BLaER1 (cell line): ENCODE measurements around the gene APOL3.

ENCODE experiments used
- H3K27ac ChIP-seq: shearing (Covaris generic); formaldehyde crosslinking; 2 replicates; pipeline ENCODE4 v1.8.1; 2022
- H3K27me3 ChIP-seq: shearing (Covaris generic); formaldehyde crosslinking; 2 replicates; pipeline ENCODE4 v1.8.1; 2022
- H3K36me3 ChIP-seq: shearing (Covaris generic); formaldehyde crosslinking; 2 replicates; pipeline ENCODE4 v1.8.1; 2022
- H3K4me1 ChIP-seq: shearing (Covaris generic); formaldehyde crosslinking; 2 replicates; pipeline ENCODE4 v1.8.1; 2022
- H3K4me2 ChIP-seq: shearing (Covaris generic); formaldehyde crosslinking; 2 replicates; pipeline ENCODE4 v1.8.1; 2022
- H3K4me3 ChIP-seq: shearing (Covaris generic); formaldehyde crosslinking; 2 replicates; pipeline ENCODE4 v1.8.1; 2022
- H3K9ac ChIP-seq: shearing (Covaris generic); formaldehyde crosslinking; 2 replicates; pipeline ENCODE4 v1.8.1; 2022
- H3K9me3 ChIP-seq: shearing (Covaris generic); formaldehyde crosslinking; 2 replicates; pipeline ENCODE4 v1.8.1; 2022
- H4K20me1 ChIP-seq: shearing (Covaris generic); formaldehyde crosslinking; 2 replicates; pipeline ENCODE4 v1.8.1; 2022
- Cebpa-rat ChIP-seq: shearing (Covaris generic); IDR thresholded peaks from 2 replicates; pipeline ENCODE4 v1.8.1; 2022

Gene APOL3

DNA sequence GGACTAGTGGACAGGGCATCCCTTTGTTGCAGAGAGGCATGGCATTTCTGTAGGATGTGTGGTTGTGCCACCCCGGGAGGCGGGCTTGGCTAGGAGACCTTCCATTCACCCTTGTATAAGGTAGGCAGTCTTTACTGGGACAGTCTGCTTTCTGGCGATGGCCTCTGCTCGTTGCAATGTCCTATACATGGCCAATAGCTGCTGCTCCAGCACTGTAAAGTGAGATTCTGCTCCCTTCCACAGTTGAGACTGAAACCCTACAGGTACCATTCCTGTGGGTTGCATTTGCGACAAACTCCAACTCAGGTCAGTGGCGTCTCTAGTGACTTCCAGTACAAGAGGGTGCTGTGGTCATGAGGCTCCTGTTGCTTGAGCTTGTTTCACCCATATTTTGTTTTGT, 20.4 kb upstream of the APOL3 start:
- Histone ChIP-seq H3K9ac (no peak overlapping the region), H3K4me2 (no peak overlapping the region), H3K4me3 (no peak overlapping the region), H3K9me3 (no peaks in the 10 kb centered on the region), H4K20me1 (no peaks in the 10 kb centered on the region), H3K27me3 (no peaks in the 10 kb centered on the region), H3K4me1 (peaks cover 7% of the 10 kb centered on the region; the same call in 1 of the 2 replicates), H3K36me3 (no peaks in the 10 kb centered on the region), H3K27ac (no peak overlapping the region)
- no peak for TF ChIP-seq Cebpa-rat

DNA sequence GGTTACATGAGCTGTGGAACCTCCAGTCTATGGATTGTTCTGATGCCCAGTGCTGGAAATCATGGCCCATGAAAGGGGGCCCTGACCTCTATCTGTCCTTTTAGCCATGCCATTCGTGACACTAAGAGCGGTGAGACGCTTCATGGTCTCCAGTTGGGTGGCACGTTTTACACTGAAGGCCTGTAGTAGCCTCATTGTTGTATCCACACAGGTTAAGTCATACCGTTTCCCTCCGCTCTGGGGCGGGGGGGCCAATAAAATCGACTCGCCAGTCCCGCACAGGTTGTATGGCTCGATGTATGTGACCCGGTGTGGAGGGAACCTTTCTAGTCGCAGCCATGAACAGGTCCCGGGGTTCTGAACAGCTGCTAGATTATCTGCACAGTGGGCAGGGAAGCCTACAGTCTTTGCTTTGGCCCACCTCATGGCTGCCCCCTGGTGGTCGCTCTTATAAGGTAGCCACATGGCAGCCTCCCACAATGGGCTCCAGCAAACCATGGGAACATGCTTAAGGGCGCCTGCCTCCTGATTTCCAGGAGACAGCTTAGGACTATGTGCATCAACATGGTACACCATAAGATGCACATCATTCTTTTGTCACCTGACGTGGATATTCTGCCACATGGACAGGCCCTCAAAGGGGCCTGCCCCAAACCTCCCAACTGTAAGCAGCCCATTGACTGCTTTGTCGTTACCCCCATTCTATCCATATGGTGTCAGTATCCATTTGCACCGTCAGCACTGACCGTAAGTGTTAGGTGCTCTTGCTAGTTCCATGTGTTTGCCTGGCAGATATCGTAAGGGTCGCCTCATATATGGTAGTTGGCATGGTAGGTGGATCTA, 19.7 kb upstream of the APOL3 start:
- Histone ChIP-seq H3K27me3 (no peaks in the 10 kb centered on the region), H4K20me1 (no peaks in the 10 kb centered on the region), H3K4me1 (peaks cover 4% of the 10 kb centered on the region; the same call in 1 of the 2 replicates), H3K4me3 (no peak overlapping the region), H3K36me3 (no peaks in the 10 kb centered on the region), H3K27ac (no peak overlapping the region), H3K9ac (no peak overlapping the region), H3K9me3 (no peaks in the 10 kb centered on the region), H3K4me2 (no peak overlapping the region)
- TF ChIP-seq Cebpa-rat, result no peak

DNA sequence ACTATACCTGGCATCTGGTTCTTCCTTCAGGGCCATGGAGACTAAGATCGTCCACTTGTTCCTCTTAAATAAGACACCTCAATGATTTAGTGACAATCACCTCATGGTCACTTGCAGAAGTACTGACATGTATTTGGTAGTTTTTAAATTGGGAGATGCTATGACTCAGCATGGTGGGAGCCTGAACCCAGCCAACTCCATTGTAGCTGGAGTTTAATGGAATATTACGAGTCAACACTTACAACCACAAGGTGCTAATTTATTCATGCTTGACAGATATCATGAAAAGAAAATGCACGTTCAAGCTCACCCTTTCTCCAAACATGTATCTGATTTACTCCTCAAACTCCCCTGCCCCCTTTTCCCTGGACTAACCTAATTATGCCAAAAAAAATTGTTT, 16.6 kb upstream of the APOL3 start:
- no peaks in the 10 kb centered on the region for H3K27me3 ChIP-seq
- H3K4me1 ChIP-seq, result no peaks in the 10 kb centered on the region
- H3K27ac ChIP-seq, result no peak overlapping the region
- no peaks in the 10 kb centered on the region for H3K9me3 ChIP-seq
- no peaks in the 10 kb centered on the region for H3K36me3 ChIP-seq
- no peaks in the 10 kb centered on the region for H4K20me1 ChIP-seq
- no peak overlapping the region for H3K9ac ChIP-seq
- H3K4me2 ChIP-seq, result no peak overlapping the region
- no peak overlapping the region for H3K4me3 ChIP-seq
- TF ChIP-seq Cebpa-rat, result no peak

DNA sequence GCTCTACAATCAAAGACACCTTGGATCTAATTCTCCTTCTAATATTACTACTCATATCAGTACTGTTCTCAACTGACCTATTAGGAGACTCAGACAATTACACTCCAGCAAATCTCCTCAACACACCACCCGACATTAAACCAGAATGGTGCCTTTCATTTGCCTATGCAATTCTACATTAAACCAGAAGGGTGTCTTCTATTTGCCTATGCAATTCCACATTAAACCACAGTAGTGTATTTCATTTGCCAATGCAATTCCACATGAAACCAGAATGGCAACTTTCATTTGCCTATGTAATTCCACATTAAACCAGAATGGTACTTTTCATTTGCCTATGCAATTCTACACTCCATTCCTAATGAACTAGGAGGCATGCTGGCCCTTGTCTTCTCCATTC, 15.3 kb upstream of the APOL3 start:
- no peaks in the 10 kb centered on the region for H3K36me3 ChIP-seq
- TF ChIP-seq Cebpa-rat, result no peak
- H3K9ac ChIP-seq, result no peak overlapping the region
- H3K4me3 ChIP-seq, result no peak overlapping the region
- no peaks in the 10 kb centered on the region for H3K27me3 ChIP-seq
- H3K4me2 ChIP-seq, result no peak overlapping the region
- no peaks in the 10 kb centered on the region for H3K4me1 ChIP-seq
- H4K20me1 ChIP-seq, result no peaks in the 10 kb centered on the region
- H3K9me3 ChIP-seq, result no peaks in the 10 kb centered on the region
- no peak overlapping the region for H3K27ac ChIP-seq

DNA sequence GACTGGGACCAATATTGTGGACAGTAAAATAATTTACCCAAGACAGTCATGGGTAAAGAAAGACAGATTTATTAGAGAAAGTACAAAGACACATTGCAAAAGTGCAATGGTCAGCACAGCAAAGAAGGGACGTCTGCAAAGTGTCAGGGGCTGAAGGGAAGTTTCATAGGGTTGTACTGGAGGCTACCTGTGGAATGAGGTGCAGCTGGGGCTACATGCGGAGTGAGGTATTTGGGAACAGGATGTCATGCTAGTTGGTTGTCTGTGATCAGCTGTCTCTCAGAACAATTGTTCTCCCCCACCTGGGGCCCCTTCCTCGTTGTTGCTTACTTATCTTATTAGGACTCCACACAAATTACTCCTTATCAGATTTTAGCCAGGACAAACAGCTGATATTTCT, 11.4 kb upstream of the APOL3 start:
- Histone ChIP-seq H3K4me1 (peaks cover 8% of the 10 kb centered on the region), H3K9me3 (peaks cover 3% of the 10 kb centered on the region; the same call in 1 of the 2 replicates), H3K27ac (no peak overlapping the region), H4K20me1 (no peaks in the 10 kb centered on the region), H3K4me2 (no peak overlapping the region), H3K9ac (no peak overlapping the region), H3K4me3 (no peak overlapping the region), H3K27me3 (no peaks in the 10 kb centered on the region), H3K36me3 (no peaks in the 10 kb centered on the region)
- TF ChIP-seq Cebpa-rat, result no peak

DNA sequence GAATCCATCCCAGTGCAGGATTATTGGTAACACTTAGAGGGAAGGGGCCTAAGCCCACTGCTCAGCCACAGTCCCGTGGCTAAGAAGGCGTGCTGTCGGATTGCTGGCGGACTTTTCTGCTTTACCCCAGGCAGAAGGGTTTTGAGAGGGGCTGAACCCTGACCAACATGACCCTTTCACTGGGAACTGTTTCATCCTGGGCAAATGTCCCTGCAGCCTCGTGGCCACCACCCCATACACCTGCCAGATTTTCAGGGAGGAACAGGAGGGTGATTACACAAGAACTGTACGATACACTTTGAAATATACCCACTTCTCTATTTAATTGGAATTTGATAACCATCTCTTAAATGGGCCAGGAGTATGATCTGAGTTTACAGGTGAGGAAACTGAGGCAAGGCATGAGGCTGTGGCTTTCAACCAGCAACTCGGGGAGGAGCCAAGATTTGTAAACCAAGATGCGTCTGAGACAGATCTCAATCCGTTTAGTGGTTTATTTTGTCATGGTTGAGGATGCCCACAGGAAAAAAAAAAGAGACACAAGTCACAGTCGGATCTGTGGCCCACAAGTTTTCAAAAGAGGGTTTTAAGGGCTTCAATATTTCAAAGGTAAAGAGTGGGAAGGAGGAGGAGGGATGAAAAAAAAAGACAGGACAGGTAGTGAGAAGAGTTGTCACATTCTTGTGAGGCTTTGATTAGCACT, 6.1 kb upstream of the APOL3 start:
- Histone ChIP-seq H3K9me3 (peaks cover 3% of the 10 kb centered on the region; the same call in 1 of the 2 replicates), H3K9ac (no peak overlapping the region), H3K27me3 (no peaks in the 10 kb centered on the region), H3K4me2 (peak overlapping the region; percentile 46), H3K27ac (no peak overlapping the region), H4K20me1 (no peaks in the 10 kb centered on the region), H3K4me1 (peaks cover 47% of the 10 kb centered on the region), H3K4me3 (no peak overlapping the region), H3K36me3 (no peaks in the 10 kb centered on the region)
- TF ChIP-seq Cebpa-rat, result no peak

DNA sequence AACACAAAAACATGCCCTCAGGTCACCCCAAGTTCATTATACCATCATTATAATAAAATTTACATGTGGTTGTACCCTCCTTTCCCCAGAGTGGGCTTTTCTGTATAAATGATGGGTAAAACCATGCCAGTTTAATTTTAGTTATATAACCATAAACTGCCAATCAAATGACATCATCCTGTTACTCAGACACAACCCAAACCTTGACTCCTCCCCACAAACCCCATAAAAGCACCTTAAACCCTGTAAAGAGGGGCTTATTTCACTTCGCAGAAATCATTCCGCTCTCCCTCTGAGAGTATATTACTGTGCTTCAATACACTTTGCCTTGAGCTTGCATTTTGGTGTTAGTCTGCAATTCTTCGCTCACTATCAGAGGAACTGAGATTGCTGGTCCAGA, 5.5 kb upstream of the APOL3 start:
- no peak overlapping the region for H3K4me3 ChIP-seq
- TF ChIP-seq Cebpa-rat, result no peak
- no peaks in the 10 kb centered on the region for H3K36me3 ChIP-seq
- H3K27ac ChIP-seq, result no peak overlapping the region
- H3K27me3 ChIP-seq, result no peaks in the 10 kb centered on the region
- H3K4me1 ChIP-seq, result peaks cover 53% of the 10 kb centered on the region
- H3K9ac ChIP-seq, result no peak overlapping the region
- peak overlapping the region; percentile 46 for H3K4me2 ChIP-seq
- peaks cover 3% of the 10 kb centered on the region; the same call in 1 of the 2 replicates for H3K9me3 ChIP-seq
- H4K20me1 ChIP-seq, result no peaks in the 10 kb centered on the region

DNA sequence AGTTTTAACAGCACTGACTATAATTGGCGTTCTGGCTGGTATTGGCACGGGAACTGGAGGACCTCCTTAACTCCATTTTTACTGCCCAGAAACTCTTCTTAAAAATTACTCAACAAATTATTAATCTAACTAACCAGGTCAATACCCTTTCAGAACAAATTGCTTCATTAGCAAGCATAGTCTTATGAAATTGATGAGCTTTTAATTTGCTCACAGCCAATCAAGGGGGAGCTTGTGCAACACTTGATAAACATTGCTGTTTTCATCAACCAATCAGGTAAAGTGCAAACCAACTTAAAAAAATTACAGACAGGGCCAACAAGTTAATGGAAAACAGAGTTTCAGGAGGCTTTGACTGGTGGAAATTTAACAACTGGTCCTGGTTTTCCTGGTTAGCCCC, 4.6 kb upstream of the APOL3 start:
- Histone ChIP-seq H3K27me3 (no peaks in the 10 kb centered on the region), H3K9me3 (peaks cover 3% of the 10 kb centered on the region; the same call in 1 of the 2 replicates), H3K9ac (no peak overlapping the region), H3K27ac (no peak overlapping the region), H4K20me1 (no peaks in the 10 kb centered on the region), H3K4me1 (peaks cover 61% of the 10 kb centered on the region), H3K4me2 (no peak overlapping the region), H3K4me3 (no peak overlapping the region), H3K36me3 (no peaks in the 10 kb centered on the region)
- no peak for TF ChIP-seq Cebpa-rat

DNA sequence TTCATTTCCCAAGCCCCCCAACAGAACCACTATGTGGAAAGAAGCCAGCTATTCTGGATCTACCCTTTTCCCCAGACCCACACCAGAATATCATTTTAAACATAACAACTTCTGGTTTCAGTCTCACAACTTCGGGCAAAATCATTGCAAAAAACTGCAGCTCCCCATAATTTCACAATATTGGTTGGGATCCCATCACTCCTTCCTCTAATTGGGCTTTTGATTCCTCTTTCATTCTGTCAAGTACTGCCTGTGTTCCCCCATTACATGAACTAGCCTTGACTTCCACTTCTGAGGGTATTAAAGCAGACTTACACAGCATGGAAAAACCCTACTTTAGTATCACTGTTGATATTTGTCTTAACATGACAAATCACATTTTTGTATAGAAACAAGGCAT, 4.1 kb upstream of the APOL3 start:
- Histone ChIP-seq H4K20me1 (no peaks in the 10 kb centered on the region), H3K27me3 (no peaks in the 10 kb centered on the region), H3K4me1 (peaks cover 66% of the 10 kb centered on the region), H3K4me3 (no peak overlapping the region), H3K9me3 (peaks cover 3% of the 10 kb centered on the region; the same call in 1 of the 2 replicates), H3K36me3 (no peaks in the 10 kb centered on the region), H3K4me2 (no peak overlapping the region), H3K9ac (no peak overlapping the region), H3K27ac (no peak overlapping the region)
- TF ChIP-seq Cebpa-rat, result no peak

DNA sequence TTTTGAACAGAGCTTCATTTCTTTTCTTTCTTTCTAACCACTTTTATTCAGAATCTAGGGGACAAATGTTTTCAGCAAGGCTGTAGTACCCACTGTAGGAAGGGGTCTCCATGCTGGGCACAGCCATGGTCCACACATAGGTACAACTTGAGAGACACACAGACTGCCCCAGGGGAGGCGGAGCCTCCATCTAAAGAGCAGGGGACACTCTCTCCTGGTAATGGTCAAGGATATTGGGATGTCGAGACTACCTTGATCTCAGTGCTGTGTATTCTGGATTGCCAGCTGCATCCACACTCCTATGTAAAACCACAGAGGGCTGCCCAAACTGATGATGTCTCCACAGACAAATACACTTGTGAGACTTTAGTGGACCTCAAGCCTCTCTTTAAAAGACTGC, 2.9 kb upstream of the APOL3 start:
- no peak for TF ChIP-seq Cebpa-rat
- peak overlapping the region; percentile 98 for H3K4me2 ChIP-seq
- H3K4me1 ChIP-seq, result peaks cover 77% of the 10 kb centered on the region
- H4K20me1 ChIP-seq, result no peaks in the 10 kb centered on the region
- no peaks in the 10 kb centered on the region for H3K27me3 ChIP-seq
- no peaks in the 10 kb centered on the region; the same call in 1 of the 2 replicates for H3K9me3 ChIP-seq
- H3K27ac ChIP-seq, result peak overlapping the region; percentile 95
- no peak overlapping the region for H3K9ac ChIP-seq
- H3K36me3 ChIP-seq, result no peaks in the 10 kb centered on the region
- H3K4me3 ChIP-seq, result no peak overlapping the region
